Measurements from ENCODE around the gene ERAP2.

DNA sequence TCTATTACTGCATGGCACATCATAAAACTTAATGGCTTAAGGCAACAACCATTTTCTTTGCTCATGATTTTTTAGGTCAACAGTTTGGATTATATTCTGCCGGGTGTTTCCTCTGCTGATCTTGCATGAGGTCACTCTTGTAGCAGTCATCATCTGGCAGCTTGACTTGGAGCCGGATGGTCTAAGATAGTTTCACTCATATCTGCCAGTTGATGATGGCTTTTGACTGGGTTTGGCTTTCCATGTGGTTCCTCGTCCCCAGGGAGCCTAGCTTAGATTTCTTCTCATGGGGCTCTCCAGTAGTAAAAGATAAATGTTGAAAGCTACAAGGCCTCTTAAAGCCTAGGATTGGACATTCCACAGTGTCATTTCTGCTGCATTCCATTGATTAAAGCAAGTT is 87.0 kb downstream of the ERAP2 start:
- TF ChIP-seq, protein P1, sequence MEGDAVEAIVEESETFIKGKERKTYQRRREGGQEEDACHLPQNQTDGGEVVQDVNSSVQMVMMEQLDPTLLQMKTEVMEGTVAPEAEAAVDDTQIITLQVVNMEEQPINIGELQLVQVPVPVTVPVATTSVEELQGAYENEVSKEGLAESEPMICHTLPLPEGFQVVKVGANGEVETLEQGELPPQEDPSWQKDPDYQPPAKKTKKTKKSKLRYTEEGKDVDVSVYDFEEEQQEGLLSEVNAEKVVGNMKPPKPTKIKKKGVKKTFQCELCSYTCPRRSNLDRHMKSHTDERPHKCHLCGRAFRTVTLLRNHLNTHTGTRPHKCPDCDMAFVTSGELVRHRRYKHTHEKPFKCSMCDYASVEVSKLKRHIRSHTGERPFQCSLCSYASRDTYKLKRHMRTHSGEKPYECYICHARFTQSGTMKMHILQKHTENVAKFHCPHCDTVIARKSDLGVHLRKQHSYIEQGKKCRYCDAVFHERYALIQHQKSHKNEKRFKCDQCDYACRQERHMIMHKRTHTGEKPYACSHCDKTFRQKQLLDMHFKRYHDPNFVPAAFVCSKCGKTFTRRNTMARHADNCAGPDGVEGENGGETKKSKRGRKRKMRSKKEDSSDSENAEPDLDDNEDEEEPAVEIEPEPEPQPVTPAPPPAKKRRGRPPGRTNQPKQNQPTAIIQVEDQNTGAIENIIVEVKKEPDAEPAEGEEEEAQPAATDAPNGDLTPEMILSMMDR (conservative IDR thresholded peaks at IDR 0.05; ENCODE audit: low read length): no peak
- no peak for TF ChIP-seq EZH2phosphoT487 (IDR thresholded peaks at IDR 0.05; ENCODE audit: borderline replicate concordance, low read depth, low read length)
